IMR-90 (cell line): ENCODE results near the gene SYNPO2L.
"Not testable (repeated sequence)": the region's sequence is repeated elsewhere in the genome, so short reads cannot be mapped to it uniquely, and the experiment has no call there.

Experiments used
- CTCF ChIP-seq: conservative IDR thresholded peaks from 2 replicates; pipeline ENCODE4 v1.5.1; 2012; ENCODE audit warnings: mild to moderate bottlenecking, low read depth, low read length, improper control_type of control experiment
- POLR2A ChIP-seq: IDR thresholded peaks from 2 replicates; pipeline ENCODE4 v1.6.1; 2012; ENCODE audit warnings: mild to moderate bottlenecking, low read depth, low read length
- USF2 ChIP-seq: fragments of 150-350 bp; IDR thresholded peaks from 2 replicates; pipeline ENCODE4 v1.6.1; 2017; ENCODE audit warnings: mild to moderate bottlenecking, antibody characterized with exemption, low read length, low read depth

- not testable (repeated sequence) for TF ChIP-seq USF2, CTCF, POLR2A
Observed at GRCh38 chr10:73689596-73689995, 33.8 kb upstream of the SYNPO2L start.
